PC-3 (cell line): ENCODE results near the gene NRCAM.

Experiments used
- EZH2 ChIP-seq: fragments of 300-600 bp; sonication (generic); IDR thresholded peaks from one replicate; pipeline ENCODE4 v1.6.1; 2017; ENCODE audit warnings: antibody characterized with exemption, mild to moderate bottlenecking, low read length; ENCODE audit not compliant: unreplicated experiment
- EZH2phosphoT487 ChIP-seq: fragments of 300-600 bp; sonication (generic); IDR thresholded peaks from 2 replicates; pipeline ENCODE4 v1.6.1; 2018; ENCODE audit warnings: mild to moderate bottlenecking, antibody characterized with exemption, low read length, borderline replicate concordance
- TF ChIP-seq, protein P1 (sequence below): fragments of 300-600 bp; sonication (generic); conservative IDR thresholded peaks from 2 replicates; pipeline ENCODE4 v1.5.1; 2017; ENCODE audit warnings: antibody characterized with exemption, low read depth, mild to moderate bottlenecking, low read length

DNA sequence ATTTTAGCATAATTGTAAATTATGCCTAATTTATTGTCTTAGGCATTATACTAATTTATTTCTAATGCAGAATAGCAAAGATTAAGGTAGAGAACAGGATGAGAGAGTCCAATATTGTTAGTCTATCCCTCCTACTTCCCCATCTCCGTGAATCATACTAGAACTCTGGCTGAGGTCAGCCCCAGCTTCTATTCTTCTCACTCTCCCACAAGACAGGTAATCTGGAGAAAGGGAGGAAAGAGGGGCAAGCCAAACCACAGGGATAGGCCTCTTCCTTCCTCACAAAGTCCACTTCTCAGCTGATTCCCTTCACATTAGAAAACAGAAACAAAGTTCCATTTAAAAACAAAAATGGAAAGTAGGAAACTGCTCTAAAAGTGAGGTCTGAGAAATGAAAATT is 208.6 kb downstream of the NRCAM start:
- no peak for TF ChIP-seq EZH2
- TF ChIP-seq, protein P1, sequence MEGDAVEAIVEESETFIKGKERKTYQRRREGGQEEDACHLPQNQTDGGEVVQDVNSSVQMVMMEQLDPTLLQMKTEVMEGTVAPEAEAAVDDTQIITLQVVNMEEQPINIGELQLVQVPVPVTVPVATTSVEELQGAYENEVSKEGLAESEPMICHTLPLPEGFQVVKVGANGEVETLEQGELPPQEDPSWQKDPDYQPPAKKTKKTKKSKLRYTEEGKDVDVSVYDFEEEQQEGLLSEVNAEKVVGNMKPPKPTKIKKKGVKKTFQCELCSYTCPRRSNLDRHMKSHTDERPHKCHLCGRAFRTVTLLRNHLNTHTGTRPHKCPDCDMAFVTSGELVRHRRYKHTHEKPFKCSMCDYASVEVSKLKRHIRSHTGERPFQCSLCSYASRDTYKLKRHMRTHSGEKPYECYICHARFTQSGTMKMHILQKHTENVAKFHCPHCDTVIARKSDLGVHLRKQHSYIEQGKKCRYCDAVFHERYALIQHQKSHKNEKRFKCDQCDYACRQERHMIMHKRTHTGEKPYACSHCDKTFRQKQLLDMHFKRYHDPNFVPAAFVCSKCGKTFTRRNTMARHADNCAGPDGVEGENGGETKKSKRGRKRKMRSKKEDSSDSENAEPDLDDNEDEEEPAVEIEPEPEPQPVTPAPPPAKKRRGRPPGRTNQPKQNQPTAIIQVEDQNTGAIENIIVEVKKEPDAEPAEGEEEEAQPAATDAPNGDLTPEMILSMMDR = no peak
- TF ChIP-seq EZH2phosphoT487 = no peak
